HG02870 (cell line): Measurements from ENCODE around the gene CLEC4M.
"Not testable (repeated sequence)": the region's sequence is repeated elsewhere in the genome, so short reads cannot be mapped to it uniquely, and the experiment has no call there.

Experiments used
- ATAC-seq: cut with Tn5 transposase; IDR thresholded peaks from one replicate; pipeline ENCODE4 v1.9.1; 2021; ENCODE audit warnings: mild to moderate bottlenecking, moderate library complexity; ENCODE audit not compliant: unreplicated experiment

The CLEC4M gene

GRCh38 chr19:7799640-7800355 lies 36.8 kb downstream of the CLEC4M start:
- no peak for ATAC-seq

DNA sequence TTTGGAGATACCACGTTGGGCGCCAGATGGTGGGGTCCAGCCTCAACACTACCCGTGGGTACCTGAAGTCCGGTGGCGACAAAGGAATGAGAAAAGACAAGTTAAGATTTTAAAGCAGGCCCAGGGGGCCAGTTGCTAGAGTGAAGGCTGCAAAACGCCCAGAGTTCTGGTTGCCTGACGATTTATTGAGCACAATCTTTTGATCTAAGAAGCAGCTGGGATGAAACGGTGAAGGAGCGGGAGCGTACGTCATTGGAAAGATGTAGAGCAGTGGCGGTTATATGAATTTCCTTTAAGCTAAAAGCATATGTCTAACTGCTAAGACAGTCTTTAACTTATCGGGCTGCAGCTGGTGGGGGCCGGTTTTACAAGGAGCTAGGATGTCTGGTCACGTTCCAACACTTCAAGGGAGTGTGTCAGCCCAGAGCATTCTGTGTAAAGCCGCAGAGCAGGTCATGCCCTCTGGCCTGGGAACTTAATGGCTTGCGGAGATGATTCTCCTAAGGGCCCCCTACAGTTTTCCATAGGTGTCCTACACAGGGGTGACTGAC lies 38.1 kb downstream of the CLEC4M start:
- no peak for ATAC-seq

DNA sequence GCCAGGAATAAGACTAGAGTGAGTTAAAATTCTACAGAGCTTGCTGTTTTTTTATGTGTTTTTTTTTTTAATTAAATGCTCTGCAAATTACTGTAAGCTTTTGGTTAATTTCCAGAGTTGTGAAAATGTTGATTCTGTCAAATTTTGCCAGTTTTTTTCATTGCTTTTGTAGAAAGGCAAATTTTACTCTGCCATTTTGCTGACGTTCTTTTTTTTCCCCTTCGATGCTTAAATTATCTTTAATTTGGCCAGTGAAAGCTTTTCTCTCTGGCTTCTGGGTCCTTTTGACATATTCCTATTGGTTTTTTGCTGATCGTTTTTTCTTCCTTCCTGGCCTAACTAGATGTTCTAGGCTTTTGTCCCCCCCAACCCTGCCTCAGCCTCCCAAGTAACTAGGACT lies 43.2 kb downstream of the CLEC4M start:
- no peak for ATAC-seq

- ATAC-seq = no peak
These were observed 43.8 kb downstream of the CLEC4M start for GRCh38 chr19:7806876-7807275.

- ATAC-seq = no peak
These were observed 45.1 kb downstream of the CLEC4M start for GRCh38 chr19:7808108-7808507.

GRCh38 chr19:7811989-7812388 lies 48.9 kb downstream of the CLEC4M start:
- no peak for ATAC-seq

DNA sequence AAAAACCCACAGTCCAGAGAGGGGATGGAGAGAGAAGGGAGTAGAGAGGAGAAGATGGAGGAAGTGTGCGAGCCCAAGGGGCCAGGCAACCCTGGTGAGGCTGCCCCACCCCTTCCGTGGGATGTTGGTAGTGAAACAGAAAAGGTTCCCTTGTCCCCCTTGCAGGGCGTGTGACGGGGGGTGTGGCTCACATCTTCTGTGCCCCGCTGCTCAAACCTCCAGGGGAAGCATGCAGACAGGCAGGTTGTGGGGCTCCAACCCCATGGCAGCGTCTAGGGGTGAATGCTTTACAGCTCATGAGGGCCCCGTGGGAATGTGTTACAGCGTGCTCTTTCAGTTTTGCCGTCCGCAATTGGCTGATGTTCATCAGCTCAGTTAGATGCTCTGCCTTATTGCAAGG lies 52.3 kb downstream of the CLEC4M start:
- no peak for ATAC-seq

- not testable (repeated sequence) for ATAC-seq
These were observed 53.0 kb downstream of the CLEC4M start for GRCh38 chr19:7816040-7816439.

DNA sequence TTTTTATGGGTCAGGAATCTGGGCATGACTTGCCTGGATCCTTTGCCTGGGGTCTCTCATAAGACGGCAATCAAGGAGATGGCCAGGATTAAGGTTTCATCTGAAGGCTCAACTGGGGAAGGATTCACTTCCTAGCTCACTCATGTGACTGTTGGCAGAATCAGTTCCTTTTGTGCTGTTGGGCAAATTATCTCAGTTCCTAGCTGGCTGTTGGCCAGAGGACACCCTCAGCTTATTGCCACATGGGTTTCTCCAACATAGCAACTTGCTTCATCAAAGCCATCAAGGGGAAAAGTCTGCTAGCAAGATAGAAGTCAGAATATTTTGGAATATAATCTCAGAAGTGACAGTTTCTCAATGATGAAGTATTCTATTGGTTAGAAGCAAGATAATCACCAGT lies 54.8 kb downstream of the CLEC4M start:
- ATAC-seq = no peak

DNA sequence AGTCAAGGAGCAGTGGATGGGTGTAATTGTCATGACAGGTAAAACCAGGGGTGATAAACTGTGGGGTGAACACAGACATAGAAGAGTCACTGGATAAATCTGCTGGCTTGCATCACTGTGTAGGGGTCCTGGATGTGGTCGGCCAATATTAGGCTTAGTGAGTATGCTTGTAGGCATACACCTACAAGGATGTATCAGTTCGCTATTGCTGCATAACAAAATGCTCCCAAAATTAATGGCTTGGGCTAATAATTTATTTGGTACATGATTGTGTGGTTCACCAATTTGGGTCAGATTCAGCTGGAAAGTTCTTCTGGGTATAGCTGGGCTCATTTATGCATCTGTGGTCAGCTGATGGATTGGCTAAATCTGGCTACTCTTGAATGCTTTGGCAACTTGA lies 55.8 kb downstream of the CLEC4M start:
- no peak for ATAC-seq
